Tibial nerve (tissue), 4 donors: ENCODE data around the gene SYT7.

Experiments
- CTCF ChIP-seq, 5 experiments: fragments of 200-600 bp in 3 of 5; fragments of 450-650 bp in 2 of 5; sonication (generic) in 3 of 5; IDR thresholded peaks; one replicate each; pipeline ENCODE4 v1.5.1; 2016 to 2019; ENCODE audit warnings: antibody characterized with exemption in 5 of 5, mild to moderate bottlenecking in 3 of 5, moderate library complexity in 2 of 5
- EP300 ChIP-seq, 2 donors: sonication (generic); formaldehyde crosslinking; IDR thresholded peaks; one replicate each; pipeline ENCODE4 v1.6.1; 2017; ENCODE audit warnings: antibody characterized with exemption in 2 of 2, mild to moderate bottlenecking in 1 of 2
- POLR2A ChIP-seq, 2 donors: fragments of 450-650 bp; IDR thresholded peaks; one replicate each; pipeline ENCODE4 v1.6.1; 2017; ENCODE audit warnings: antibody characterized with exemption in 2 of 2, mild to moderate bottlenecking in 2 of 2, moderate library complexity in 2 of 2

GRCh38 chr11:61526229-61526628, 54.6 kb downstream of the SYT7 start:
- no peak for TF ChIP-seq POLR2A (IDR thresholded peaks at IDR 0.05)
- no peak for TF ChIP-seq CTCF (IDR thresholded peaks at IDR 0.05)
- no peak for TF ChIP-seq EP300 (IDR thresholded peaks at IDR 0.05)
